Measurements from ENCODE around the gene PRM3. TPM values are rescaled to one million over a fixed set of nuclear protein-coding genes. Genes with fewer than 3 reads are reported as not detected.

The PRM3 gene
- total and polyA plus RNA-seq, 3 experiments from 2014 or later, result not detected

GRCh38 chr16:11308493-11309283 is 35.3 kb upstream of the PRM3 start:
- H3K27ac Mint-ChIP-seq, result peak overlapping the region in 1 of 8 donors; percentile 54
- POLR2A ChIA-PET, result no interaction called here

GRCh38 chr16:11307639-11308492 is 34.4 kb upstream of the PRM3 start:
- Histone ChIP-seq H3K4me3 (ENCODE audit: low read length) (no peak overlapping the region), H3K9me3 (ENCODE audit: low read length) (no peaks in the 10 kb centered on the region), H3K27ac (ENCODE audit: low read depth, low read length) (no peak overlapping the region), H3K4me1 (ENCODE audit: insufficient read depth, low read length) (peaks cover 25% of the 10 kb centered on the region), H3K36me3 (ENCODE audit: insufficient read depth, low read length) (no peaks in the 10 kb centered on the region), H3K27me3 (ENCODE audit: insufficient read depth, low read length, poor library complexity, severe bottlenecking) (no peaks in the 10 kb centered on the region)
- no peaks in the 10 kb centered on the region for H3K9me3 Mint-ChIP-seq
- ChIA-PET POLR2A (no interaction called here), CTCF (interaction anchor here (3.2 kb wide), 1 partner anchor 52 kb away, joined by 8 read pairs; the partner anchor contains the start of gene SOCS1)
- no peak for DNase-seq
- peaks cover 21 to 42% (median 35%) of the 10 kb centered on the region in 3 donors for H3K4me1 Mint-ChIP-seq
- peaks cover 0 to 4% of the 10 kb centered on the region in 2 donors for H3K27me3 Mint-ChIP-seq
- no peak overlapping the region for H3K4me3 Mint-ChIP-seq
- H3K36me3 Mint-ChIP-seq, result peaks cover 0 to 1% (median 0%) of the 10 kb centered on the region in 3 donors
- H3K27ac Mint-ChIP-seq, result peak overlapping the region in 2 of 8 donors; percentile 29 to 41

More at GRCh38 chr16:11308493-11309283, 35.3 kb upstream of the PRM3 start:
- H3K27me3 ChIP-seq (ENCODE audit: insufficient read depth, low read length, poor library complexity, severe bottlenecking), result no peaks in the 10 kb centered on the region
- H3K9me3 ChIP-seq (ENCODE audit: low read length), result no peaks in the 10 kb centered on the region
- no peaks in the 10 kb centered on the region for H3K9me3 Mint-ChIP-seq
- no peak overlapping the region for H3K4me3 ChIP-seq (ENCODE audit: low read length)
- H3K36me3 ChIP-seq (ENCODE audit: insufficient read depth, low read length), result no peaks in the 10 kb centered on the region
- H3K4me3 Mint-ChIP-seq, result no peak overlapping the region
- H3K27me3 Mint-ChIP-seq, result peaks cover 0 to 4% of the 10 kb centered on the region in 2 donors
- DNase-seq, result no peak
- CTCF ChIA-PET, result interaction anchor here (3.2 kb wide), 1 partner anchor 53 kb away, joined by 8 read pairs; the partner anchor contains the start of gene SOCS1
- peaks cover 27% of the 10 kb centered on the region for H3K4me1 ChIP-seq (ENCODE audit: insufficient read depth, low read length)
- peaks cover 25 to 50% (median 43%) of the 10 kb centered on the region in 3 donors for H3K4me1 Mint-ChIP-seq
- peaks cover 0 to 1% (median 0%) of the 10 kb centered on the region in 3 donors for H3K36me3 Mint-ChIP-seq
- H3K27ac ChIP-seq (ENCODE audit: low read depth, low read length), result no peak overlapping the region

- Histone ChIP-seq H3K4me3 (ENCODE audit: low read length) (no peak overlapping the region), H3K36me3 (ENCODE audit: insufficient read depth, low read length) (no peaks in the 10 kb centered on the region), H3K4me1 (ENCODE audit: insufficient read depth, low read length) (peaks cover 17% of the 10 kb centered on the region), H3K9me3 (ENCODE audit: low read length) (no peaks in the 10 kb centered on the region), H3K27me3 (ENCODE audit: insufficient read depth, low read length, poor library complexity, severe bottlenecking) (no peaks in the 10 kb centered on the region), H3K27ac (ENCODE audit: low read depth, low read length) (no peak overlapping the region)
- H3K27ac Mint-ChIP-seq, result no peak overlapping the region
- no peak for DNase-seq
- POLR2A ChIA-PET, result no interaction called here
- peaks cover 0 to 4% of the 10 kb centered on the region in 2 donors for H3K27me3 Mint-ChIP-seq
- peaks cover 16 to 34% (median 29%) of the 10 kb centered on the region in 3 donors for H3K4me1 Mint-ChIP-seq
- H3K36me3 Mint-ChIP-seq, result peaks cover 0 to 1% (median 0%) of the 10 kb centered on the region in 3 donors
- no peaks in the 10 kb centered on the region for H3K9me3 Mint-ChIP-seq
- CTCF ChIA-PET, result no interaction called here
- H3K4me3 Mint-ChIP-seq, result no peak overlapping the region
Observed at GRCh38 chr16:11306997-11307638, 33.7 kb upstream of the PRM3 start.

- no peak overlapping the region for H3K27ac ChIP-seq (ENCODE audit: low read depth, low read length)
- H3K4me1 Mint-ChIP-seq, result peaks cover 11 to 27% (median 22%) of the 10 kb centered on the region in 3 donors
- no peaks in the 10 kb centered on the region for H3K9me3 Mint-ChIP-seq
- no peaks in the 10 kb centered on the region for H3K36me3 ChIP-seq (ENCODE audit: insufficient read depth, low read length)
- POLR2A ChIA-PET, result no interaction called here
- peaks cover 0 to 1% (median 0%) of the 10 kb centered on the region in 3 donors for H3K36me3 Mint-ChIP-seq
- DNase-seq, result no peak
- H3K9me3 ChIP-seq (ENCODE audit: low read length), result no peaks in the 10 kb centered on the region
- H3K4me3 Mint-ChIP-seq, result no peak overlapping the region
- H3K4me1 ChIP-seq (ENCODE audit: insufficient read depth, low read length), result peaks cover 12% of the 10 kb centered on the region
- no peak overlapping the region for H3K4me3 ChIP-seq (ENCODE audit: low read length)
- no peak overlapping the region for H3K27ac Mint-ChIP-seq
- CTCF ChIA-PET, result no interaction called here
- peaks cover 0 to 4% of the 10 kb centered on the region in 2 donors for H3K27me3 Mint-ChIP-seq
- H3K27me3 ChIP-seq (ENCODE audit: insufficient read depth, low read length, poor library complexity, severe bottlenecking), result no peaks in the 10 kb centered on the region
Observed at GRCh38 chr16:11306381-11306780, 33.0 kb upstream of the PRM3 start.

- Histone ChIP-seq H3K4me1 (ENCODE audit: insufficient read depth, low read length) (no peaks in the 10 kb centered on the region), H3K36me3 (ENCODE audit: insufficient read depth, low read length) (no peaks in the 10 kb centered on the region), H3K9me3 (ENCODE audit: low read length) (no peaks in the 10 kb centered on the region), H3K27ac (ENCODE audit: low read depth, low read length) (no peak overlapping the region), H3K27me3 (ENCODE audit: insufficient read depth, low read length, poor library complexity, severe bottlenecking) (no peaks in the 10 kb centered on the region), H3K4me3 (ENCODE audit: low read length) (no peak overlapping the region)
- no peak overlapping the region for H3K27ac Mint-ChIP-seq
- no peaks in the 10 kb centered on the region for H3K9me3 Mint-ChIP-seq
- POLR2A ChIA-PET, result no interaction called here
- peaks cover 0 to 4% of the 10 kb centered on the region in 2 donors for H3K27me3 Mint-ChIP-seq
- H3K4me1 Mint-ChIP-seq, result peaks cover 0 to 9% (median 9%) of the 10 kb centered on the region in 3 donors
- no peak for DNase-seq
- CTCF ChIA-PET, result no interaction called here
- H3K4me3 Mint-ChIP-seq, result no peak overlapping the region
- H3K36me3 Mint-ChIP-seq, result peaks cover 0 to 1% (median 0%) of the 10 kb centered on the region in 3 donors
Observed at GRCh38 chr16:11303405-11304138, 30.1 kb upstream of the PRM3 start.

- Histone ChIP-seq H3K4me1 (ENCODE audit: insufficient read depth, low read length) (peaks cover 6% of the 10 kb centered on the region), H3K36me3 (ENCODE audit: insufficient read depth, low read length) (no peaks in the 10 kb centered on the region), H3K4me3 (ENCODE audit: low read length) (no peak overlapping the region), H3K27me3 (ENCODE audit: insufficient read depth, low read length, poor library complexity, severe bottlenecking) (no peaks in the 10 kb centered on the region), H3K27ac (ENCODE audit: low read depth, low read length) (no peak overlapping the region), H3K9me3 (ENCODE audit: low read length) (no peaks in the 10 kb centered on the region)
- no peaks in the 10 kb centered on the region for H3K9me3 Mint-ChIP-seq
- H3K27me3 Mint-ChIP-seq, result peaks cover 0 to 4% of the 10 kb centered on the region in 2 donors
- no peak overlapping the region for H3K4me3 Mint-ChIP-seq
- CTCF ChIA-PET, result no interaction called here
- POLR2A ChIA-PET, result no interaction called here
- peaks cover 0 to 12% (median 10%) of the 10 kb centered on the region in 3 donors for H3K4me1 Mint-ChIP-seq
- H3K27ac Mint-ChIP-seq, result no peak overlapping the region
- no peak for DNase-seq
- H3K36me3 Mint-ChIP-seq, result peaks cover 0 to 1% (median 0%) of the 10 kb centered on the region in 3 donors
Observed at GRCh38 chr16:11302977-11303376, 29.5 kb upstream of the PRM3 start.

GRCh38 chr16:11301645-11302501 is 28.4 kb upstream of the PRM3 start:
- Histone ChIP-seq H3K27ac (ENCODE audit: low read depth, low read length) (no peak overlapping the region), H3K9me3 (ENCODE audit: low read length) (no peaks in the 10 kb centered on the region), H3K4me3 (ENCODE audit: low read length) (no peak overlapping the region), H3K4me1 (ENCODE audit: insufficient read depth, low read length) (peaks cover 17% of the 10 kb centered on the region), H3K36me3 (ENCODE audit: insufficient read depth, low read length) (no peaks in the 10 kb centered on the region), H3K27me3 (ENCODE audit: insufficient read depth, low read length, poor library complexity, severe bottlenecking) (no peaks in the 10 kb centered on the region)
- Mint-ChIP-seq H3K27ac (no peak overlapping the region), H3K4me3 (no peak overlapping the region), H3K36me3 (no peaks in the 10 kb centered on the region), H3K4me1 (peaks cover 10 to 19% (median 17%) of the 10 kb centered on the region in 3 donors), H3K27me3 (peaks cover 0 to 4% of the 10 kb centered on the region in 2 donors), H3K9me3 (no peaks in the 10 kb centered on the region)
- POLR2A ChIA-PET, result no interaction called here
- CTCF ChIA-PET, result no interaction called here
- DNase-seq, result no peak

Data from CD8-positive, alpha-beta memory T cell (primary cell).